PC-9 (cell line): ENCODE results near the gene SYT10. TPM values are rescaled to one million over a fixed set of nuclear protein-coding genes. Genes with fewer than 3 reads are reported as not detected.

Experiments
- BruUV-seq: library from RNA; stranded (reverse); fragments of 400-500 nt; replicated peaks from 2 replicates; lab custom pipeline; 2021; lab: Mats Ljungman, UMichigan
- CTCF ChIA-PET: fragments of 300-600 bp; sonication (Branson Sonifier 250); formaldehyde crosslinking; loops from one replicate; lab custom pipeline; 2022; ENCODE audit warnings: antibody characterized with exemption; lab: Charles Lee
- POLR2A ChIA-PET: fragments of 300-600 bp; sonication (Branson Sonifier 250); formaldehyde crosslinking; loops from one replicate; lab custom pipeline; 2022; ENCODE audit warnings: antibody characterized with exemption; ENCODE audit not compliant: unreplicated experiment; lab: Charles Lee
- DNase-seq, 2 experiments: peaks; one replicate each; pipeline versions ENCODE4 v3.0.0 to v3.0.0-alpha.2; 2015 to 2022; ENCODE audit warnings: mixed read lengths in 1 of 2
- H2AFZ ChIP-seq: fragments of 200-600 bp; sonication (generic); 2 replicates; pipeline ENCODE4 v1.8.1; 2017; ENCODE audit warnings: antibody characterized with exemption
- H3F3A ChIP-seq: fragments of 200-600 bp; sonication (generic); 2 replicates; pipeline ENCODE4 v1.8.1; 2017; ENCODE audit warnings: antibody characterized with exemption, mild to moderate bottlenecking, low read depth; ENCODE audit not compliant: insufficient read depth
- H3K27ac ChIP-seq: fragments of 200-600 bp; sonication (generic); 2 replicates; pipeline ENCODE4 v1.6.1; 2016; ENCODE audit warnings: mixed run types
- H3K27me3 ChIP-seq: fragments of 200-600 bp; sonication (generic); 2 replicates; pipeline ENCODE4 v1.6.1; 2016; ENCODE audit warnings: low read depth, mixed run types; ENCODE audit not compliant: insufficient read depth
- H3K36me3 ChIP-seq: fragments of 200-600 bp; sonication (generic); 2 replicates; pipeline ENCODE4 v1.6.1; 2016; ENCODE audit warnings: low read depth, mixed run types
- H3K4me1 ChIP-seq: fragments of 200-600 bp; sonication (generic); replicated peaks from 2 replicates; pipeline ENCODE4 v1.6.1; 2016; ENCODE audit warnings: mixed run types; ENCODE audit not compliant: insufficient read depth
- H3K4me2 ChIP-seq: fragments of 200-600 bp; sonication (generic); 2 replicates; pipeline ENCODE4 v1.6.1; 2017; ENCODE audit warnings: mixed run types
- H3K4me3 ChIP-seq: fragments of 200-600 bp; sonication (generic); 2 replicates; pipeline ENCODE4 v1.6.1; 2016; ENCODE audit warnings: mixed run types
- H3K79me2 ChIP-seq: fragments of 200-600 bp; sonication (generic); 2 replicates; pipeline ENCODE4 v1.6.1; 2017; ENCODE audit warnings: low read depth, mixed run types
- H3K9me2 ChIP-seq: fragments of 200-600 bp; sonication (generic); 2 replicates; pipeline ENCODE4 v1.8.1; 2017; ENCODE audit warnings: mild to moderate bottlenecking; ENCODE audit not compliant: insufficient read depth
- H3K9me3 ChIP-seq: fragments of 200-600 bp; sonication (generic); 2 replicates; pipeline ENCODE4 v1.8.1; 2016; ENCODE audit warnings: low read depth; ENCODE audit not compliant: insufficient read depth
- H4K20me1 ChIP-seq: fragments of 200-600 bp; sonication (generic); 2 replicates; pipeline ENCODE4 v1.8.1; 2017; ENCODE audit not compliant: insufficient read depth
- CTCF ChIP-seq: fragments of 200-600 bp; sonication (generic); conservative IDR thresholded peaks from 2 replicates; pipeline ENCODE4 v1.6.1; 2017; ENCODE audit warnings: mixed run types, antibody characterized with exemption, mild to moderate bottlenecking, moderate library complexity
- EZH2 ChIP-seq: fragments of 200-600 bp; sonication (generic); IDR thresholded peaks from 2 replicates; pipeline ENCODE4 v1.8.0; 2017; ENCODE audit warnings: antibody characterized with exemption, low read depth
- intact Hi-C: fragments of 100-400 bp; cut with micrococcal nuclease; formaldehyde crosslinking; loops from one replicate; pipeline ENCODE4 v1.10.0; 2022; ENCODE audit not compliant: unreplicated experiment
- total RNA-seq: library from RNA; stranded (reverse); gene quantifications from 2 replicates; pipeline ENCODE4 v1.2.3, GENCODE V29; 2021

The SYT10 gene
- total RNA-seq, 1 experiment from 2014 or later, result not detected

- ChIA-PET CTCF (no interaction called here), POLR2A (interaction anchor here (0.6 kb wide), 1 partner anchor 80 kb away, joined by 4 read pairs; no protein-coding TSS in a partner anchor)
- no peaks in the 10 kb centered on the region for H3F3A ChIP-seq
- no peak overlapping the region for H3K4me3 ChIP-seq
- H3K79me2 ChIP-seq, result no peaks in the 10 kb centered on the region
- H3K9me3 ChIP-seq, result peaks cover 13% of the 10 kb centered on the region; the same call in 1 of the 2 replicates
- DNase-seq, result no peak
- no peak overlapping the region for H2AFZ ChIP-seq
- H3K27me3 ChIP-seq, result no peaks in the 10 kb centered on the region
- H3K4me2 ChIP-seq, result no peak overlapping the region
- no peak for TF ChIP-seq EZH2
- no peak for TF ChIP-seq CTCF
- H3K27ac ChIP-seq, result no peak overlapping the region
- intact Hi-C loops, result no loop called here
- H3K4me1 ChIP-seq, result no peaks in the 10 kb centered on the region
- BruUV-seq, result no TSS peak
- H3K9me2 ChIP-seq, result no peaks in the 10 kb centered on the region
- no peaks in the 10 kb centered on the region for H4K20me1 ChIP-seq
- H3K36me3 ChIP-seq, result no peaks in the 10 kb centered on the region
Measured at GRCh38 chr12:33440477-33440876, 858 bp upstream of the SYT10 start.

GRCh38 chr12:33438851-33439586 is 600 bp downstream of the SYT10 start:
- POLR2A ChIA-PET, result no interaction called here
- intact Hi-C loops, result no loop called here
- Histone ChIP-seq H2AFZ (no peak overlapping the region), H3K79me2 (no peaks in the 10 kb centered on the region), H3K4me2 (no peak overlapping the region), H3K4me1 (no peaks in the 10 kb centered on the region), H3K36me3 (no peaks in the 10 kb centered on the region), H3K9me3 (peaks cover 13% of the 10 kb centered on the region; the same call in 1 of the 2 replicates), H3K27me3 (no peaks in the 10 kb centered on the region), H3K4me3 (no peak overlapping the region), H3F3A (no peaks in the 10 kb centered on the region), H3K9me2 (no peaks in the 10 kb centered on the region), H4K20me1 (no peaks in the 10 kb centered on the region), H3K27ac (no peak overlapping the region)
- DNase-seq, result no peak
- BruUV-seq, result no TSS peak
- no peak for TF ChIP-seq EZH2
- TF ChIP-seq CTCF, result no peak
- CTCF ChIA-PET, result no interaction called here

GRCh38 chr12:33438025-33438772 is 1.4 kb downstream of the SYT10 start:
- no TSS peak for BruUV-seq
- H3K79me2 ChIP-seq, result no peaks in the 10 kb centered on the region
- H3K27ac ChIP-seq, result no peak overlapping the region
- intact Hi-C loops, result no loop called here
- no peak overlapping the region for H3K4me2 ChIP-seq
- ChIA-PET CTCF (no interaction called here), POLR2A (no interaction called here)
- no peak overlapping the region for H2AFZ ChIP-seq
- peaks cover 13% of the 10 kb centered on the region; the same call in 1 of the 2 replicates for H3K9me3 ChIP-seq
- no peak overlapping the region for H3K4me3 ChIP-seq
- H4K20me1 ChIP-seq, result no peaks in the 10 kb centered on the region
- H3F3A ChIP-seq, result no peaks in the 10 kb centered on the region
- H3K4me1 ChIP-seq, result no peaks in the 10 kb centered on the region
- H3K36me3 ChIP-seq, result no peaks in the 10 kb centered on the region
- H3K27me3 ChIP-seq, result no peaks in the 10 kb centered on the region
- DNase-seq, result no peak
- H3K9me2 ChIP-seq, result 0 out of 2 replicates have a peak, but pooled peaks cover 3% of the 10 kb centered on the region
- TF ChIP-seq CTCF (no peak), EZH2 (no peak)
